ENCODE measurements around the gene CEP126.
A peak's percentile ranks its signal among the peaks of the same experiment; 100 is the strongest.

The CEP126 gene

DNA sequence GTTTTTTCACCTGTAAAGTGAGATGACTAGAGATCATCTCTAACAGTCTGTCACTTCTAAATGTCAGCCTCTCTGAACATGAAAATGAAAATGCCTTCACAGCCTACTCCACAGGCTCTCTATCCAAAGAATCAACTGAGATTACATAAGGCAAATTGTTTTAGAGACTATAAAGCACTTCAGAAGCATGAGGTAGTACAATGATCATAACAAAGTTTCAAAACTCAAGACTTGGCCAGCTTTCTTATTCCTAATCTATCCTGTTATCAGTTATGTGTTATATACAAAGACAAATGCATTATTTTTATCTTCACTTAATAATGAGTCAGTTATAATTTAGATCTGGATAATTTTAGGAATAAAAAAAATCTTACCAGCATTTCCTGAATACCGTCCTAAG lies 20.3 kb upstream of the CEP126 start:
- no peaks in the 10 kb centered on the region for H3K36me3 ChIP-seq (ENCODE audit: low read depth)
- no peaks in the 10 kb centered on the region for H3K4me1 ChIP-seq (ENCODE audit: insufficient read depth, poor library complexity, severe bottlenecking)
- DNase-seq (ENCODE audit: low spot score) (no peak), ATAC-seq (ENCODE audit: low read depth) (no peak)
- H3K27me3 ChIP-seq (ENCODE audit: insufficient read depth, poor library complexity, severe bottlenecking) = no peaks in the 10 kb centered on the region
- TF ChIP-seq, protein P1, sequence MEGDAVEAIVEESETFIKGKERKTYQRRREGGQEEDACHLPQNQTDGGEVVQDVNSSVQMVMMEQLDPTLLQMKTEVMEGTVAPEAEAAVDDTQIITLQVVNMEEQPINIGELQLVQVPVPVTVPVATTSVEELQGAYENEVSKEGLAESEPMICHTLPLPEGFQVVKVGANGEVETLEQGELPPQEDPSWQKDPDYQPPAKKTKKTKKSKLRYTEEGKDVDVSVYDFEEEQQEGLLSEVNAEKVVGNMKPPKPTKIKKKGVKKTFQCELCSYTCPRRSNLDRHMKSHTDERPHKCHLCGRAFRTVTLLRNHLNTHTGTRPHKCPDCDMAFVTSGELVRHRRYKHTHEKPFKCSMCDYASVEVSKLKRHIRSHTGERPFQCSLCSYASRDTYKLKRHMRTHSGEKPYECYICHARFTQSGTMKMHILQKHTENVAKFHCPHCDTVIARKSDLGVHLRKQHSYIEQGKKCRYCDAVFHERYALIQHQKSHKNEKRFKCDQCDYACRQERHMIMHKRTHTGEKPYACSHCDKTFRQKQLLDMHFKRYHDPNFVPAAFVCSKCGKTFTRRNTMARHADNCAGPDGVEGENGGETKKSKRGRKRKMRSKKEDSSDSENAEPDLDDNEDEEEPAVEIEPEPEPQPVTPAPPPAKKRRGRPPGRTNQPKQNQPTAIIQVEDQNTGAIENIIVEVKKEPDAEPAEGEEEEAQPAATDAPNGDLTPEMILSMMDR (IDR thresholded peaks at IDR 0.05; ENCODE audit: poor library complexity, severe bottlenecking) = no peak
- no peaks in the 10 kb centered on the region for H3K9me3 ChIP-seq (ENCODE audit: severe bottlenecking)
- H3K27ac ChIP-seq (ENCODE audit: poor library complexity, severe bottlenecking) = no peak overlapping the region
- H3K4me3 ChIP-seq (ENCODE audit: severe bottlenecking) = no peak overlapping the region

DNA sequence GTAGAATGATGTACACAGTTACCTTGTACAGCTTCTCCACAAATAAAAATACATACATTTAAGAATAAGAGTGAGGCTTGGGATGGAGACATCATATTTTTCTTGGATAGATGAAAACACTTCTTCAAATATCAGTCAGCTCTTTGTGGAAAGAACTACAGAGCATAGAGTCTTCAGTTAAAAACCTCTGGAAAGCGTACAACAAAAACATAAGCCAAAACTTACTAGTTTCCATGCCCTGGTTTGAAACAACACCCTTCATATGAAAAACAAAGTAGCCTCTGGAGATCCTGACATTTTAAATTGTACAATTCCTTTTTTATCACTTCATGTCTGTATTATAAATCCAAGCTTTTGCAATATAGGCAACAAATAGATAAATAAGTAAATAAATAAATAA lies 7.0 kb upstream of the CEP126 start:
- TF ChIP-seq, protein P1 (IDR thresholded peaks at IDR 0.05; ENCODE audit: poor library complexity, severe bottlenecking) = no peak
- Histone ChIP-seq H3K4me3 (ENCODE audit: severe bottlenecking) (no peak overlapping the region), H3K36me3 (ENCODE audit: low read depth) (no peaks in the 10 kb centered on the region), H3K9me3 (ENCODE audit: severe bottlenecking) (no peaks in the 10 kb centered on the region), H3K27ac (ENCODE audit: poor library complexity, severe bottlenecking) (no peak overlapping the region), H3K4me1 (ENCODE audit: insufficient read depth, poor library complexity, severe bottlenecking) (no peaks in the 10 kb centered on the region), H3K27me3 (ENCODE audit: insufficient read depth, poor library complexity, severe bottlenecking) (no peaks in the 10 kb centered on the region)
- ATAC-seq (ENCODE audit: low read depth) (no peak), DNase-seq (ENCODE audit: low spot score) (no peak)

DNA sequence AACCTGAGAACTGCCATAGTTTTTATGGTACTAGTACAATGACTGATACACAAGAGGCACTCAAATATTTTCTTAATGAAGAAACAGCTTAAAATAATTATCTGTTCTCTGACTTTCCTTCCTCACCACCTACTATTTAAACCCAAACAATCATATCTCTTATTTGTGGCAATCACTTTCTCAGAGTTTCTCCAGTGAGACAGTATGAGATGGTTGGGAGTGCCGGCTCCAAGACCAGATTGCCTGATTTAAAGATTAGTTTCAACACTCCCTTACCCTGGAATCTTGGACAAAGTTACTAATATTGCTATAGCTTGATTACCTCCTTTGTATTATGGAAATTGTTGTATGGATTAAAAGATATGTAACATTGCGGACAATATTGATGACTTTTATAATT lies 5.7 kb upstream of the CEP126 start:
- no peak overlapping the region for H3K4me3 ChIP-seq (ENCODE audit: severe bottlenecking)
- TF ChIP-seq, protein P1 (IDR thresholded peaks at IDR 0.05; ENCODE audit: poor library complexity, severe bottlenecking) = no peak
- H3K27me3 ChIP-seq (ENCODE audit: insufficient read depth, poor library complexity, severe bottlenecking) = no peaks in the 10 kb centered on the region
- H3K9me3 ChIP-seq (ENCODE audit: severe bottlenecking) = no peaks in the 10 kb centered on the region
- no peak for ATAC-seq (ENCODE audit: low read depth)
- DNase-seq (ENCODE audit: low spot score) = no peak
- H3K4me1 ChIP-seq (ENCODE audit: insufficient read depth, poor library complexity, severe bottlenecking) = no peaks in the 10 kb centered on the region
- H3K27ac ChIP-seq (ENCODE audit: poor library complexity, severe bottlenecking) = no peak overlapping the region
- H3K36me3 ChIP-seq (ENCODE audit: low read depth) = no peaks in the 10 kb centered on the region

DNA sequence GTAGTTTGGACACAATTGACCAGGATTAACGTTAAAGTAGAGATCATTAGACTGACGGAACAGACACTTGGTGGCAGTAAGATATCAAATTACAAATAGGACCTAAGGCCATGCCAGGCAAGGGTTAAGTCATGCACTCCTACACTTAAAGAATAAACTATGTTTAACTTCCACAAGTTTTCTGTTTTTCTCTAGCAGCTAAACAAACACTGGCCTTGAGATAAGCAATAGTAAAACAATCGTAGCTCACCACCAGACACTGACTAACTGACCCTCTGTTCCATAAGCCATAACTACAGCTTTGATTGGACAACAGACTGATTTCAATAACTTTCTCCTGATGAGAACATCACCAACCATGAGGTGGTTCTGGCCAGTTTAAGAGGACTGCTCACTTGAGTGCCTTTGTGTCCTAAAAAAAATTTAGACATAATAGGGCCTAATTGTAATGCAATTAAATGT lies 2.0 kb upstream of the CEP126 start:
- no peak overlapping the region for H3K27ac ChIP-seq (ENCODE audit: poor library complexity, severe bottlenecking)

DNA sequence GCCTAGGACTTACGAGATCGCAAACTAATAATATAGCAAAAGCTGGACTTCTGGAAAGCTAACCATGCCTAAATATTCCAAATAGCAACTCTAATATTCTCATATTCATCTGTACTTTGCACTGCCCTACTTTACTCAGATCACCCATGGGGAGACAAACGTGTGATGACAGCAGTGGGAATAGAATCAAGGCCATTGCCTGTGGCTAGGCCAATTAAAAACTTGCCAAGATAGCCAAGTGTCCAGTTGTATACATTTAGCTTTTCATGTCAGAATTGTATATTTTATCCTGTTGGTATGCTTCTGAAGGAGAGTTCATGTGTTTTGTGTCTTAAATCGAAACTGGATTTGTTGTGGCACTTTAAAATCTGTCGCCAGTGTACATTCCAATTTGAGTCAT lies 1.2 kb upstream of the CEP126 start:
- no peak overlapping the region for H3K4me3 ChIP-seq (ENCODE audit: severe bottlenecking)
- no peaks in the 10 kb centered on the region for H3K27me3 ChIP-seq (ENCODE audit: insufficient read depth, poor library complexity, severe bottlenecking)
- ATAC-seq (ENCODE audit: low read depth) (no peak), DNase-seq (ENCODE audit: low spot score) (no peak)
- TF ChIP-seq, protein P1 (IDR thresholded peaks at IDR 0.05; ENCODE audit: poor library complexity, severe bottlenecking) = no peak
- H3K36me3 ChIP-seq (ENCODE audit: low read depth) = no peaks in the 10 kb centered on the region
- H3K9me3 ChIP-seq (ENCODE audit: severe bottlenecking) = no peaks in the 10 kb centered on the region
- peaks cover 12% of the 10 kb centered on the region for H3K4me1 ChIP-seq (ENCODE audit: insufficient read depth, poor library complexity, severe bottlenecking)
- no peak overlapping the region for H3K27ac ChIP-seq (ENCODE audit: poor library complexity, severe bottlenecking)

More for the DNA sequence above, 2.0 kb upstream of the CEP126 start:
- Histone ChIP-seq H3K4me1 (ENCODE audit: insufficient read depth, poor library complexity, severe bottlenecking) (peaks cover 12% of the 10 kb centered on the region), H3K4me3 (ENCODE audit: severe bottlenecking) (no peak overlapping the region), H3K27me3 (ENCODE audit: insufficient read depth, poor library complexity, severe bottlenecking) (no peaks in the 10 kb centered on the region), H3K36me3 (ENCODE audit: low read depth) (no peaks in the 10 kb centered on the region), H3K9me3 (ENCODE audit: severe bottlenecking) (no peaks in the 10 kb centered on the region)
- ATAC-seq (ENCODE audit: low read depth) = no peak
- no peak for DNase-seq (ENCODE audit: low spot score)
- TF ChIP-seq, protein P1 (IDR thresholded peaks at IDR 0.05; ENCODE audit: poor library complexity, severe bottlenecking) = peak; percentile 14

Measured in RWPE2 (cell line).